Esophagus muscularis mucosa (tissue), 3 donors: ENCODE measurements around the gene OGFOD3.

ENCODE experiments used
- CTCF ChIP-seq, 3 experiments: fragments of 200-600 bp in 2 of 3; fragments of 450-650 bp in 1 of 3; sonication (generic) in 2 of 3; IDR thresholded peaks; one replicate each; pipeline ENCODE4 v1.5.1; 2017 to 2019; ENCODE audit warnings: antibody characterized with exemption in 3 of 3, mild to moderate bottlenecking in 2 of 3, moderate library complexity in 1 of 3
- POLR2A ChIP-seq: fragments of 450-650 bp; IDR thresholded peaks from one replicate; pipeline ENCODE4 v1.6.1; 2017; ENCODE audit warnings: antibody characterized with exemption, moderate library complexity, mild to moderate bottlenecking, low read depth
- POLR2AphosphoS5 ChIP-seq, 2 donors: sonication (generic); formaldehyde crosslinking; IDR thresholded peaks; one replicate each; pipeline ENCODE4 v1.6.1; 2017; ENCODE audit warnings: antibody characterized with exemption in 2 of 2

GRCh38 chr17:82357394-82357793 lies 61.0 kb downstream of the OGFOD3 start:
- no peak for TF ChIP-seq CTCF (IDR thresholded peaks at IDR 0.05)
- no peak for TF ChIP-seq POLR2AphosphoS5 (IDR thresholded peaks at IDR 0.05)
- TF ChIP-seq POLR2A = no peak
